ENCODE results near the gene OR4D6. TPM values are rescaled to one million over a fixed set of nuclear protein-coding genes. Genes with fewer than 3 reads are reported as not detected.

OR4D6 gene
- polyA plus RNA-seq, 1 of the 3 experiments (the other 2 are of a cell fraction) = not detected

- H3K27ac ChIP-seq (ENCODE audit: low read depth in 2 of 2, low read length in 1 of 2) = no peak overlapping the region
- H3F3A ChIP-seq (replicated peaks; ENCODE audit: insufficient read depth) = no peaks in the 10 kb centered on the region
- ChIA-PET CTCF (interaction anchor here (1.3 kb wide), 1 partner anchor 13 kb away, joined by 5 read pairs; no protein-coding TSS in a partner anchor), POLR2A (no interaction called here)
- 20% methylated on average over 5 of the region's 5 CpGs for WGBS (ENCODE audit: low lambda C conversion rate)
- no peak overlapping the region for H3K4me3 ChIP-seq (ENCODE audit: low read depth in 2 of 2, low read length in 1 of 2)
- H3K4me2 ChIP-seq = no peak overlapping the region
- H3K36me3 ChIP-seq (replicated peaks in 1 of 2; ENCODE audit: control insufficient read depth in 1 of 2, insufficient read depth in 2 of 2, low read length in 1 of 2) = no peaks in the 10 kb centered on the region
- H3K9ac ChIP-seq = no peak overlapping the region
- DNase-seq = no peak
- H3K9me3 ChIP-seq = no peaks in the 10 kb centered on the region
- no peak for TF ChIP-seq GABPA (IDR thresholded peaks at IDR 0.05; ENCODE audit: low read depth)
- TF ChIP-seq MEF2A (IDR thresholded peaks at IDR 0.05; ENCODE audit: borderline replicate concordance, low read depth) = no peak
- no peak for TF ChIP-seq TCF12 (IDR thresholded peaks at IDR 0.05)
- TF ChIP-seq RCOR1 (IDR thresholded peaks at IDR 0.05; ENCODE audit: low read length) = no peak
- TF ChIP-seq JUND (IDR thresholded peaks at IDR 0.05) = no peak
- TF ChIP-seq TAF1 (IDR thresholded peaks at IDR 0.05; ENCODE audit: borderline replicate concordance, low read depth, low read length) = no peak
- no peak for TF ChIP-seq ZBTB33 (IDR thresholded peaks at IDR 0.05; ENCODE audit: borderline replicate concordance, low read depth)
- no peak for TF ChIP-seq MAX (IDR thresholded peaks at IDR 0.05; ENCODE audit: low read depth)
- no peak for TF ChIP-seq POLR2AphosphoS5 (IDR thresholded peaks at IDR 0.05; ENCODE audit: low read depth, low read length)
- TF ChIP-seq NFIC (IDR thresholded peaks at IDR 0.05; ENCODE audit: borderline replicate concordance) = no peak
- TF ChIP-seq EZH2phosphoT487 (IDR thresholded peaks at IDR 0.05; ENCODE audit: borderline replicate concordance, low read depth) = no peak
- TF ChIP-seq IRF3 (IDR thresholded peaks at IDR 0.05; ENCODE audit: low read depth, low read length) = no peak
- no peak for TF ChIP-seq USF2 (IDR thresholded peaks at IDR 0.05; ENCODE audit: borderline replicate concordance, low read depth, low read length)
- no peak for TF ChIP-seq YY1 (IDR thresholded peaks at IDR 0.05; ENCODE audit: low read depth)
- no peak for TF ChIP-seq REST (IDR thresholded peaks at IDR 0.05; ENCODE audit: low read depth, low read length)
- no peak for TF ChIP-seq CTCF (IDR thresholded peaks at IDR 0.05)
- no peak for TF ChIP-seq TEAD4 (IDR thresholded peaks at IDR 0.05; ENCODE audit: borderline replicate concordance, insufficient read depth)
- TF ChIP-seq FOSL2 (IDR thresholded peaks at IDR 0.05; ENCODE audit: borderline replicate concordance, low read depth) = no peak
- no peak for TF ChIP-seq USF1 (IDR thresholded peaks at IDR 0.05; ENCODE audit: borderline replicate concordance, low read depth)
- no peaks in the 10 kb centered on the region for H4K20me1 ChIP-seq (ENCODE audit: insufficient read depth)
- no peaks in the 10 kb centered on the region for H3K79me2 ChIP-seq (ENCODE audit: insufficient read depth)
- no peak overlapping the region for H2AFZ ChIP-seq (ENCODE audit: low read depth)
- no peaks in the 10 kb centered on the region for H3K27me3 ChIP-seq (ENCODE audit: insufficient read depth)
- H3K4me1 ChIP-seq (ENCODE audit: control insufficient read depth in 1 of 2, insufficient read depth in 2 of 2, low read depth in 1 of 2, low read length in 1 of 2) = no peaks in the 10 kb centered on the region
- no peaks in the 10 kb centered on the region for H3K9me2 ChIP-seq
Observed at GRCh38 chr11:59417023-59417422, 39.7 kb upstream of the OR4D6 start.
